SK-N-SH treated with all-trans-retinoic acid at 6 μM for 48 hours (cell line): Measurements from ENCODE around the gene SOHLH1.

Experiments used
- BACH2 ChIP-seq: fragments of 250-450 bp; sonication (Bioruptor Pico); IDR thresholded peaks from 2 replicates; pipeline ENCODE4 v1.9.0; 2021; ENCODE audit warnings: mild to moderate bottlenecking, borderline replicate concordance
- PATZ1 ChIP-seq: fragments of 250-450 bp; sonication (Bioruptor Pico); IDR thresholded peaks from 2 replicates; pipeline ENCODE4 v1.8.0; 2020; ENCODE audit warnings: mild to moderate bottlenecking, moderate library complexity, borderline replicate concordance
- SNAI2 ChIP-seq: fragments of 250-450 bp; sonication (Bioruptor Pico); IDR thresholded peaks from 2 replicates; pipeline ENCODE4 v1.5.0; 2020; ENCODE audit warnings: mild to moderate bottlenecking, moderate library complexity

GRCh38 chr9:135716045-135716444 is 16.8 kb upstream of the SOHLH1 start:
- TF ChIP-seq PATZ1 (CRISPR knock-in tag) (no peak), SNAI2 (no peak), BACH2 (CRISPR knock-in tag) (no peak)
